ENCODE measurements around the gene MAEL.
A peak's percentile ranks its signal among the peaks of the same experiment; 100 is the strongest.

MAEL gene

GRCh38 chr1:167059045-167059808 lies 70.1 kb downstream of the MAEL start:
- DNase-seq = peak; percentile 84

- no peak for DNase-seq
These were observed 70.7 kb downstream of the MAEL start for GRCh38 chr1:167059809-167060107.

GRCh38 chr1:167060141-167061072 lies 71.3 kb downstream of the MAEL start:
- no peak for DNase-seq

GRCh38 chr1:167061073-167061464 lies 72.0 kb downstream of the MAEL start:
- no peak for DNase-seq

- no peak for DNase-seq
These were observed 75.5 kb downstream of the MAEL start for GRCh38 chr1:167064621-167065020.

- DNase-seq = no peak
These were observed 76.4 kb downstream of the MAEL start for GRCh38 chr1:167065471-167065870.

GRCh38 chr1:167066333-167067122 lies 77.4 kb downstream of the MAEL start:
- peak; percentile 89 for DNase-seq

- no peak for DNase-seq
These were observed 78.8 kb downstream of the MAEL start for GRCh38 chr1:167067904-167068303.

GRCh38 chr1:167068761-167069160 lies 79.7 kb downstream of the MAEL start:
- DNase-seq = no peak

- DNase-seq = no peak
These were observed 82.2 kb downstream of the MAEL start for GRCh38 chr1:167071286-167071685.

Data from right forelimb (tissue), 1 donor.